A673 (cell line): ENCODE measurements around the gene ASPSCR1.

Experiments used
- CTCF ChIP-seq: fragments of 300-800, 200-600 bp; sonication (generic); conservative IDR thresholded peaks from 2 replicates; pipeline ENCODE4 v1.5.1; 2017; ENCODE audit warnings: low read depth, mild to moderate bottlenecking, antibody characterized with exemption, low read length, moderate library complexity, mixed read lengths
- EZH2 ChIP-seq: fragments of 200-600 bp; sonication (generic); IDR thresholded peaks from 2 replicates; pipeline ENCODE4 v1.6.1; 2017; ENCODE audit warnings: borderline replicate concordance, low read depth, mild to moderate bottlenecking, mixed read lengths, antibody characterized with exemption, low read length; ENCODE audit not compliant: poor library complexity, severe bottlenecking

GRCh38 chr17:81954131-81955057 lies 23.0 kb upstream of the ASPSCR1 start:
- TF ChIP-seq CTCF (no peak), EZH2 (no peak)
